ENCODE measurements around the gene GSE1. TPM values are rescaled to one million over a fixed set of nuclear protein-coding genes. Genes with fewer than 3 reads are reported as not detected.

Gene GSE1
- total and polyA plus RNA-seq, 9 of the 15 experiments (the other 6 are each of a cell fraction or from before 2014, with no cell fraction given) = 12.2 to 244 (median 57.9) TPM

DNA sequence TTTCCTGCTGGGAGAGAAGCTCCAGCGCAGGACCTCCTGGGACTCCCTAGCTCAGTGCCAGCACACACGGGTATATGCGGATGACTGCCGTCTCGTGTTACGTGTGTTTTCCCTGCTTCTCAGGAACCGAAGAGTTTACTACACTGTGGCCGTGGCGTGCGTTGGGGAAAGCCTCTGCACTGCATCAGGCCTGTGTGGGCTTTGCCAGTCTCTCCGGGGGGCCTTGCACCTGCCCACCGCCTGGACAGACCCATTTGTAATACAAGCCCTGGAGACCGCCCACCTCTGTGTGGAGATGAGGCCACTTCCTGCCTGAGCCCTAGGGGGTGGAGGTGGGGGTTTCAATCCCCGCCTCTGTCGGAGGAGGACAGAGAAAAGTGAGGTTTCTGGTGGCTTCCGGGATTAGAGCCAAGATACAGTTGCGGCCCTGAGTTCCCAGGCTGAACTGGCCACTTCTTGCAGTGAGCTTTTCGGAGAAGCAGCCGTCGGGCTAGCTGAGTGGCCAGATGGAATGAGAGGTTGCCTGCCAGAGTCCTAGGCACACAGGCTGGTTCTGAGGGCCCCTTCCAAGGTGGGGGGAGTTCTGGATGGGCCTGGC, 43.4 kb upstream of the GSE1 start (continued):
- TF ChIP-seq PHF20 (IDR thresholded peaks at IDR 0.05; ENCODE audit: partially characterized antibody) = no peak
- TF ChIP-seq TEAD4 (IDR thresholded peaks at IDR 0.05; ENCODE audit: low read length) = no peak; the same call in 1 of the 2 replicates
- no peak for TF ChIP-seq TEAD4 (CRISPR knock-in tag; IDR thresholded peaks at IDR 0.05; ENCODE audit: borderline replicate concordance)
- TF ChIP-seq PHB2 (IDR thresholded peaks at IDR 0.05; ENCODE audit: low read depth) = no peak
- no peak for TF ChIP-seq ZNF165 (CRISPR knock-in tag; IDR thresholded peaks at IDR 0.05; ENCODE audit: borderline replicate concordance)
- TF ChIP-seq, protein P1, sequence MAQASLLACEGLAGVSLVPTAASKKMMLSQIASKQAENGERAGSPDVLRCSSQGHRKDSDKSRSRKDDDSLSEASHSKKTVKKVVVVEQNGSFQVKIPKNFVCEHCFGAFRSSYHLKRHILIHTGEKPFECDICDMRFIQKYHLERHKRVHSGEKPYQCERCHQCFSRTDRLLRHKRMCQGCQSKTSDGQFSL (CRISPR knock-in tag; IDR thresholded peaks at IDR 0.05) = peak; percentile 41; the same call in 1 of the 2 replicates
- TF ChIP-seq, protein P1 (tag; IDR thresholded peaks at IDR 0.05) = no peak
- TF ChIP-seq, protein P2, sequence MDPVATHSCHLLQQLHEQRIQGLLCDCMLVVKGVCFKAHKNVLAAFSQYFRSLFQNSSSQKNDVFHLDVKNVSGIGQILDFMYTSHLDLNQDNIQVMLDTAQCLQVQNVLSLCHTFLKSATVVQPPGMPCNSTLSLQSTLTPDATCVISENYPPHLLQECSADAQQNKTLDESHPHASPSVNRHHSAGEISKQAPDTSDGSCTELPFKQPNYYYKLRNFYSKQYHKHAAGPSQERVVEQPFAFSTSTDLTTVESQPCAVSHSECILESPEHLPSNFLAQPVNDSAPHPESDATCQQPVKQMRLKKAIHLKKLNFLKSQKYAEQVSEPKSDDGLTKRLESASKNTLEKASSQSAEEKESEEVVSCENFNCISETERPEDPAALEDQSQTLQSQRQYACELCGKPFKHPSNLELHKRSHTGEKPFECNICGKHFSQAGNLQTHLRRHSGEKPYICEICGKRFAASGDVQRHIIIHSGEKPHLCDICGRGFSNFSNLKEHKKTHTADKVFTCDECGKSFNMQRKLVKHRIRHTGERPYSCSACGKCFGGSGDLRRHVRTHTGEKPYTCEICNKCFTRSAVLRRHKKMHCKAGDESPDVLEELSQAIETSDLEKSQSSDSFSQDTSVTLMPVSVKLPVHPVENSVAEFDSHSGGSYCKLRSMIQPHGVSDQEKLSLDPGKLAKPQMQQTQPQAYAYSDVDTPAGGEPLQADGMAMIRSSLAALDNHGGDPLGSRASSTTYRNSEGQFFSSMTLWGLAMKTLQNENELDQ (CRISPR knock-in tag; IDR thresholded peaks at IDR 0.05; ENCODE audit: borderline replicate concordance) = no peak
- no peak for TF ChIP-seq SREBF2 (CRISPR knock-in tag; IDR thresholded peaks at IDR 0.05)
- no peak for TF ChIP-seq PHF21A (IDR thresholded peaks at IDR 0.05; ENCODE audit: borderline replicate concordance, low read depth)
- TF ChIP-seq XRCC5 (IDR thresholded peaks at IDR 0.05; ENCODE audit: low read depth, low read length) = no peak
- TF ChIP-seq TGIF2 (CRISPR knock-in tag; IDR thresholded peaks at IDR 0.05) = no peak
- TF ChIP-seq SETDB1 (IDR thresholded peaks at IDR 0.05; ENCODE audit: low read length) = no peak
- TF ChIP-seq, protein P3, sequence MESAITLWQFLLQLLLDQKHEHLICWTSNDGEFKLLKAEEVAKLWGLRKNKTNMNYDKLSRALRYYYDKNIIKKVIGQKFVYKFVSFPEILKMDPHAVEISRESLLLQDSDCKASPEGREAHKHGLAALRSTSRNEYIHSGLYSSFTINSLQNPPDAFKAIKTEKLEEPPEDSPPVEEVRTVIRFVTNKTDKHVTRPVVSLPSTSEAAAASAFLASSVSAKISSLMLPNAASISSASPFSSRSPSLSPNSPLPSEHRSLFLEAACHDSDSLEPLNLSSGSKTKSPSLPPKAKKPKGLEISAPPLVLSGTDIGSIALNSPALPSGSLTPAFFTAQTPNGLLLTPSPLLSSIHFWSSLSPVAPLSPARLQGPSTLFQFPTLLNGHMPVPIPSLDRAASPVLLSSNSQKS (CRISPR knock-in tag; IDR thresholded peaks at IDR 0.05) = no peak
- peak; percentile 71 for TF ChIP-seq TBP (optimal IDR thresholded peaks at IDR 0.05; ENCODE audit: low read depth, low read length)
- no peak for TF ChIP-seq HNRNPK (IDR thresholded peaks at IDR 0.05; ENCODE audit: low read depth, low read length, poor library complexity, severe bottlenecking)
- no peak for TF ChIP-seq RBM34 (IDR thresholded peaks at IDR 0.05; ENCODE audit: borderline replicate concordance, insufficient read depth, low read length)
- no peak for TF ChIP-seq CBX8 (IDR thresholded peaks at IDR 0.05; ENCODE audit: borderline replicate concordance, extremely low read depth, low read depth, low read length, poor library complexity, severe bottlenecking)
- TF ChIP-seq TAF15 (IDR thresholded peaks at IDR 0.05; ENCODE audit: low read depth, low read length) = no peak
- TF ChIP-seq KAT7 (CRISPR knock-in tag; IDR thresholded peaks at IDR 0.05; ENCODE audit: borderline replicate concordance) = no peak
- TF ChIP-seq NR1H2 (CRISPR knock-in tag; IDR thresholded peaks at IDR 0.05) = no peak
- no peak for TF ChIP-seq MTA2 (IDR thresholded peaks at IDR 0.05; ENCODE audit: low read depth)
- peak in 1 of 2 experiments; percentile 59; a peak in 2 of 4 replicates for TF ChIP-seq RCOR1 (IDR thresholded peaks at IDR 0.05; ENCODE audit: borderline replicate concordance in 1 of 2, low read depth in 2 of 2, low read length in 2 of 2)
- no peak for TF ChIP-seq MAFK (IDR thresholded peaks at IDR 0.05; ENCODE audit: low read length)
- no peak for TF ChIP-seq KAT8 (IDR thresholded peaks at IDR 0.05; ENCODE audit: low read depth)
- no peak for TF ChIP-seq EP400 (IDR thresholded peaks at IDR 0.05)
- TF ChIP-seq TRIM28 (IDR thresholded peaks at IDR 0.05) = peak; percentile 53; the same call in 1 of the 2 replicates
